ENCODE measurements around the gene CACNA2D1.

CACNA2D1 gene

GRCh38 chr7:82211333-82211732 is 232.2 kb downstream of the CACNA2D1 start:
- DNase-seq: no peak

- no peak for DNase-seq
These were observed 233.0 kb downstream of the CACNA2D1 start for GRCh38 chr7:82210416-82211184.

GRCh38 chr7:82209179-82209747 is 234.3 kb downstream of the CACNA2D1 start:
- DNase-seq: no peak

DNA sequence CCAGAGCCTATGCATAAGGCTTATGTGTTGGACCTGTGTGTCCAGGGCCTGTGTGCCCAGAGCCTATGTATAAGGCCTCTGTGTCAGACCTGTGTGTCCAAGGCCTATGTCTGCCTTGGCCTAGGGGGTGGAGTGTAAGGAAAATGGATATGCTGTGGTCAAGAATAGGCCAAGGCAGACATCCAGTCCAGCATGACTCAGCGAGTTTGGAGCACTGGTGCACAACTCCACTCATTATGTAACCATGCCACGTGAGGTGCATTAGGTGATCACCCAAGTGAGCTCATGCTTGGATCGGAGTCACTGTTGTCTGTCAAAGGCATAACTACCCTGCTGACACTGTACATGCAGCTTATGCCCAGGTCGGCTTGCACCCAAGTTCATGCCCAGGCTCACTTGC is 238.9 kb downstream of the CACNA2D1 start:
- no peak for DNase-seq

DNA sequence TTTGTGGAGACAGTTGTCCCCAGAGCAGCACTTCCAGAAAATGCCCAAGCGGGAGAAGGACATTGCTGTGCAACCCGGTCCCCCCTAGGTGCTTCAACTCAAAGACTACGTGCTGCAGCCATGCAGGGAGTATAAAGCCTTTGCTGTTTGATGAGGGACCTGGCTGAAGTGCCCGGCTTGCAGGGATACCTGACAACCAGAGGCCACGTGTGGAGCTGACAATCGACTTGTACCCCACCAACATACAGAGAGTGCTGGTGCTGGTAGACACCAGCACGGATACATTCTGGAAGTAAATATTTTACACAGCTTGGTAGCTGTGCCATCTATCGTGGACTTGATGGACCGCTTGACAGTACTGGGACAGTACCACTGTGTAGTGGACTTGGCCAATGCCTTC is 240.6 kb downstream of the CACNA2D1 start:
- no peak for DNase-seq

GRCh38 chr7:82202107-82202506 is 241.5 kb downstream of the CACNA2D1 start:
- no peak for DNase-seq

- no peak for DNase-seq
These were observed 243.0 kb downstream of the CACNA2D1 start for GRCh38 chr7:82200601-82201000.

- DNase-seq: no peak
These were observed 249.4 kb downstream of the CACNA2D1 start for GRCh38 chr7:82194016-82194643.

DNA sequence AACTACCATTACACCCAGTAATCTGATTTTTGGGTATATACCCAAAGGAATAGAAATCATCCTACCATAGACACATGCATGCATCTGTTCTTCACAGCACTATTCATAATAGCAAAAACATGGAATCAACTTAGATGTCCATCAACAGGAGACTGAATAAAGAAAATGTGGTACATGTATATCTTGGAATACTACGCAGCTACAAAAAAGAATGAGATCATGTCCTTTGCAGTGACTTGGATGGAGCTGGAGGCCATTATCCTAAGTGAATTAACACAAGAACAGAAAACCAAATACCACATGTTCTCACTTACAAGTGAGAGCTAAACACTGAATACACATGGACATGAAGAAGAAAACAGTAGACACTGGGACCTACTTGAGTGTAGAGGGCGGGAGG is 254.9 kb downstream of the CACNA2D1 start:
- DNase-seq: no peak

DNA sequence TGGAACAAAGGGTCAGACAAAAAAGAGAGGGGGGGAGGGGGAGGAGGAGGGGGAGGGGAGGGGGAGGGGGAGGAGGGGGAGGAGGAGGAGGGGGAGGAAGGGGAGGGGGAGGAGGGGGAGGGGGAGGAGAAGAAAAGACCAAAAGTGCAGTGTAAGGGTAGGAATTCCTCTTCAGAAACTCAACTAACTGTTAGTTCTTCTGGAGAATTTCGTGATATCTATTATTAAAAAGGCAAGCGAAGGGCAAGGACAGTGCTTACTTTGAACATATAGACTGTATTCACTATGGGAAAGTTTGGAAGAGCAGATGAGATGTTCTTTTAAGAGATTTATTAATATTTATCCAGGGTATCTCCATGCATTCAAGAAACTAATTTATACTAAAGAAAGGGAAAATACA is 258.1 kb downstream of the CACNA2D1 start:
- DNase-seq: no peak

GRCh38 chr7:82183634-82184033 is 259.9 kb downstream of the CACNA2D1 start:
- DNase-seq: no peak

- DNase-seq: no peak
These were observed 264.3 kb downstream of the CACNA2D1 start for GRCh38 chr7:82179311-82179710.

- no peak for DNase-seq
These were observed 268.3 kb downstream of the CACNA2D1 start for GRCh38 chr7:82175319-82175718.

DNA sequence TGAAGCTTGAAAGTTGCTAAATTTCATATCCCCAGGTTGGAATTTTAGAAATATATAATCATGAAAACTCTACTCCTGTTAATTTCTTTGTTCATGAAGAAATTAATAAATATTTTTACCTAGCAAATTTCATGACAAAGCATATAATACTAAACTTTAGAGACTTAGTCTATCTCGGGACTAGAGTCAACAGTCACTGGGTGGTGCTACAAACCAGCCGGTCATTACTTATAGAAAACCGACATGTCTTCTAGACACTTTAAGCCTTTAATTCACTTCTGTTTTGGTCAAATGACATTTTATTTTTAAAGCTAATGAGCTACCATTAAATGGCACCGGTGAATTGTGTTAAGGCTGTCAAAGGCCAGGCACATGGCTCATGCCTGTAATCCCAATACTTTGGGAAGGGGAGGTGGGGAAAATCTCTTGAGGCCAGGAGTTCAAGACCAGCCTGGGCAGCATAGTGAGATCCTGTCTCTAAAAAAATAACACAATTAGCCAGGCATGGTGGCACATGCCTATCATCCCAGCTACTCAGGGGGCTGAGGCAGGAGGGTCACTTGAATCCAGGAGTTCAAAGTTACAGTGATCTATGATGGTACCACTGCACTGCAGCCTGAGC is 270.1 kb downstream of the CACNA2D1 start:
- DNase-seq: no peak

DNA sequence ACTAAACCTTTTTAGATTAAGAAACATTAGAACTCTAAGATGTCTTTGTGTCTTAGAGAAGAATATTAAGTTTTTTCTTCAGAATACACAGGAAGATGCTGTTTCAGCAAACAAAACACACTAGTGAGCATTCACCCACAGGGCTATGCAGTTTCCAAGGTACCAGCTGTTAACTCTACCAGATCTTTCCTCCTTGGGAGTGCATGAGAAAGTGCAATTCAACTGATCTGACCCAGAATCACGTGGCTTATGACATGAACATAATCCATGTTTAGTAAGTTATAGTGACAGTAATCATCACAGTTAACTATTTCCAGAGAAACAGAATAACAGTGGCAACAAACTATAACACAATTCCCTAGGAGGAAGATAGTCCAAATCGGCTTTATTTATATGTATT is 270.7 kb downstream of the CACNA2D1 start:
- no peak for DNase-seq

GRCh38 chr7:82172017-82172416 is 271.6 kb downstream of the CACNA2D1 start:
- no peak for DNase-seq

GRCh38 chr7:82167558-82168314 is 275.8 kb downstream of the CACNA2D1 start:
- DNase-seq: peak; percentile 20

DNA sequence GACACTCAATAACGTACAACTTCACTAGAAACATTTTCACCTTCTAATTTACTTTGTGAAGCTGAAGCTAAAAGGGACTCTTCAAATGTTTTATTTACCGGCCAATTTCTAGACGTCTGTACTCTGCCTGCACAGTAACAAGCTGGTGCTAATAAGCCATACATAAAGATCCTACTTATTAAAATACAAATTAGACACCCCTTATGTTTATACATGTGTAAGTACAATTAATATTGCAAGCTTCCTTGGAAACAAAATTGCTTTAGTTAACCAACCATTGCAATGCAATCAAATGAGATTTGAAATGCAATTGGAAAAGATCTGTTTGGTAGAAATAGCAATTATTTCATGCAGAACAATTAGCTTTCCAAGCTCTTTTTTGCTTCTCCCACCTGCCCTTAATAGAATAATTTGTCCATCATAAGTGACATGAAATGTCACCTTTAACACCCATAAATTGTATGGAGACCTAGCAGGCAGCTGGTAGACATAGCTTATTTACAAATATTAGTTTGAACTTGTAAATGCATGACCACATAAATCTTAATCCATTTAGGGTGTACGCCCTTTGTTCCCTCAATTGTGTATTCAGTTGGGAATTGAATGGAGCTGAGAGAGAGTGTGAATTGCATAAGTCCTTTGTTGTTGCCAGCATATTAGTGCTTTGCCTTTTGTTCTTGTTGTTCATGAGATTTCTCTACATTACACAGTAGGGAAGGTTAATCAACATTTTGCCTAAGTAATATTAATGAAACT is 277.1 kb downstream of the CACNA2D1 start:
- DNase-seq: peak; percentile 8

DNA sequence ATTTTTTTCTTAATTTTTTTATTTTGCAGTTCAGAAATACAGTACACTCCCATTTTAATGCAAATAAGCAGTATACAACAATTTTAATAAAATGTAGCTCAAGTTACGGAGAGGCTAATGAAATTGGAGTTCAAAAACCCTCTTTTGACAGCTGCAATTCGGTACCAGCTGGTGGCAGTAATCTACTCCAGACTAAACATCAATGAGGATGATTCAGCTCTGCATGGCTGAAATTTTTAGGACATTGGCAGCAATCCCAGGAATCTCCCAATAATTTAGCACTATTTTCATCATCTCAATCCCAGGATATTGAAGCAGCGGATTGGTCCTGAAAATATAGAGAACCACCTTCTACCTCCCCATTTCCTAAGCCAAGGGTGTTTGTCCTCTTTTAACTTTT is 278.8 kb downstream of the CACNA2D1 start:
- no peak for DNase-seq

GRCh38 chr7:82164410-82164809 is 279.2 kb downstream of the CACNA2D1 start:
- no peak for DNase-seq

GRCh38 chr7:82163586-82163985 is 280.0 kb downstream of the CACNA2D1 start:
- DNase-seq: no peak

GRCh38 chr7:82162289-82162688 is 281.3 kb downstream of the CACNA2D1 start:
- DNase-seq: no peak

Measured in NCI-H2029 treated with DMSO at 0.1 percent for 48 hours (cell line).